NCI-H1694 (cell line): ENCODE data around the gene DRAM2.
"Not testable (repeated sequence)": the region's sequence is repeated elsewhere in the genome, so short reads cannot be mapped to it uniquely, and the experiment has no call there.

Experiments
- DNase-seq: peaks from one replicate; lab custom pipeline; 2025; lab: John Stamatoyannopoulos, UW

DRAM2 gene

DNA sequence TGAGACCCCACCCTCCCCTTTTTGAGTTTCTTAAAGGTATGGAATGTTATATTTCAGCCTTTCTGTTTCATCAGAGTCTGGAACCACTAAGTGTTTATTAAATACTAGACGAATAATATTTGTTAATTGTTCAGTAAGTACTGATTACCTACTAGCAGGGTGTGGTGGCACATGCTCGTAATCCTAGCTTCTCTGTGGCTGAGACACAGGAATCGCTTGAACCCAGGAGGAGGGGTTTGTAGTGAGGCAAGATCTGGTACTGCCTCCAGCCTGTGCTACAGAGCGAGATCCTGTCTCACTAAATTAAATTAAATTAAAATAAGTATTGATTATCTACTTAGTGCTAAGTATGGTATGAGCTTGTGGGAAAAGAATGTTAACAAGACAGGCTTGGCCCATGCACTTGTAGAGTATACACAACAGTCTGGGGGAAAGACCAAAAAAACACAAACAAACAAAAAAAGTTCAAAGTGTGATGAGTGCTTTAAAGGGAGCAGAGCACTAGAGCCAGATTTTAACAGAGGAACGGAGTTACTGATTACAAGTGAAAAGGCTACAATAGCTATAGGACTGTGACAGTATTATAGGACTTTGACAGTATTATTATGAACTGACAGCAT lies 2.6 kb upstream of the DRAM2 start:
- DNase-seq = no peak

GRCh38 chr1:111141245-111142220 lies 1.6 kb upstream of the DRAM2 start:
- no peak for DNase-seq

- no peak for DNase-seq
These were observed 731 bp upstream of the DRAM2 start for GRCh38 chr1:111140680-111140967.

- peak; percentile 75 for DNase-seq
These were observed 453 bp downstream of the DRAM2 start for GRCh38 chr1:111139324-111139955.

GRCh38 chr1:111133866-111134265 lies 6.0 kb downstream of the DRAM2 start:
- DNase-seq = no peak

DNA sequence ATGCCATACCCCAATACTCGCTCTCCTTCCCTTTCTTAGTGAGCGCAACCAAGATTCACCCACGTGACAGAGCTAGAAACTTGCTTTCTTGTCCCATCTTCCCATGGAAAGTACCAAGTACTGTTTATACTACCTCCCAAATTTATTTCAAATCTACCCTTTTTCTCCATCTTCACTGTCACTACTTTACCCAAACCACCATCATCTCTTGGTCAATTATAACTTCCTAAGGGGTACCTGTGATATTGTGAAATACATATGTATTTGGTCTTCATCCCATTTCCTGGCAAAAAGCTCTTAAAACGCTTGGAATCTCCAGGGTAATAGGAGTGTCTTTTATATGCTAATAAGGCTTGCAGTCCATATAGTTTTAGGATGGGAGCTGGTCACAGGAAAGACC lies 8.2 kb downstream of the DRAM2 start:
- DNase-seq = no peak

GRCh38 chr1:111129376-111129775 lies 10.5 kb downstream of the DRAM2 start:
- no peak for DNase-seq

DNA sequence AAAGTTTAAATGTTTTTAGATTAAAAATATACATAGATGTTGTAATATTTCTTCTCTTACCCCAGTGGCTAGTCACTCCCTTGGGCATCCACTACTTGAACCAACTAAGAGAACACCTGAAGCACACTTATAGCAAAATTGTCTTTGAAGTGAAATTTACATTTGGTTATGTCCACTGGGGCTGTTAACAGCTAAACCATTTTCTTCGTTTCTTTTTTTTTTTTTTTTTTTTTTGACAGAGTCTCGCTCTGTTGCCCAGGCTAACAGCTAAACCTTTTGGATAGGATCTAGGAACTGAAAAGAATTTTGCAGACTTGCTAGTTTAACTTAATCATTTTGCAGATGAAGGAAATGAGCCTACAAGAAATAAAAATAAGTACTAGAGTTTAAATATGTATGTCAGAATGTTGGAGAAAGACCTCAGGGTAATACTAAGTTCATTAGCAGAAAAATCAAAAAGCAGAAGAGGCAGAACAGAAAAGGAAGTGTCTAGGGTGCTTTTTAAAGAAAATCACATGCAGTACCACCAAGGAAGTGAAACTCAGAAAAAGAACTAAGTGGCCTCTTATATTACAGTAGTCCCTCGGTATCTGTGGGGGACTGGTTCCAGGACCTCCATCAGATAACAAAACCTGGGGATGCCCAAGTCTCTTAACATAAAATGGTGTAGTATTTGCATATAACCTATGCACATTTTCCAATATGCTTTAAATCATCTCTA lies 11.8 kb downstream of the DRAM2 start:
- no peak for DNase-seq

GRCh38 chr1:111126354-111126753 lies 13.5 kb downstream of the DRAM2 start:
- no peak for DNase-seq

DNA sequence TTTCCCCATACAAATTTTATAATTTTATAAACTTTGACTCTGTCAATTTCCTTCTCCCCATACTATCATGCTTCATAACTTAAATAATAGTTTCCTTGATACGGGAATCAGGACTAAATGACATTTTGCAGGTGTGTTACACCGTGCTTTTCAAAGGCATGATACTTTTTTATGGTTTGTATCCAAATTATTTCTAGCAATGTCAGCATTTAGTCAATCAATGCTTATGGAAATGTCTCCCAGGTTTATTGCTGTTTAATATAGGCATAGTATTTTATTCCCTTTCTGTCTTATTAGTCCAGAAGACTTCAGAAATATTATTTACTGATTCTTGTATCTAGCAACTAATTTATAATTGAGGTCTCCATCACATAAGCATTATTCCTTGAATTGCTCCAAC lies 23.4 kb downstream of the DRAM2 start:
- DNase-seq = no peak

DNA sequence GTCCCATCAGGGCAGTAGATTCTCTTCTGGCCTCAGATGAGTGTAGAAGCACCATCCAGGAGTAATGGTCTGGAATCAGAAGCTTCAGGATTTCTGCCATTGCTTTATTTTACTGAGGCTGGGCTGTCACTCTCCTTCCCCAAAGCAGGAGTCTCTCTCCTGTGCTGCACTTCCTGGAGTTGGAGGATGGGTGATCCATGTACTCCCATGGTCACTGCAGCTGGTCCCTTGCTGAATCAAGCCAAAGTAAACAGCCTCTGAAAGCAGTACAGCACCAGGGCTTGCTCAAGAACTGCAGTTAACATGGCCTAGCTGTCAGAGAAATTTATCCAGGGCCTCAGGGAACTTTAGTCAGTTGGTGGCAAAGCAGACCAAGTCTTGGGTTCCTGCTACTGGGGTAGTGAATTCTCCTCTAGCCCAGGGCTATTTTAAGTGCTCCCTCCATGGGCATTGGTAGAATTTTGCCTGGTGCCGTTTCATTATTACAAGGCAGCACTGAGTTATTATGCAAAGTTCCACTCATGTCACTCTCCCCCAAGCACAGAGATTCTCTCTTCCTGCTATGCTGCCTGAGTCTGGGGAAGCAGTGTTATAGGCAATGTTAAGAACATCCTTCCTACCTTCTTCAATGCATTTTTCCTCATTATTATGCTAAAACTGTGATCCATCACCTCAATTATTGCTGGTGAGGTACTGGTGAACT lies 29.5 kb downstream of the DRAM2 start:
- no peak for DNase-seq

- DNase-seq = no peak
These were observed 34.9 kb downstream of the DRAM2 start for GRCh38 chr1:111104981-111105380.

DNA sequence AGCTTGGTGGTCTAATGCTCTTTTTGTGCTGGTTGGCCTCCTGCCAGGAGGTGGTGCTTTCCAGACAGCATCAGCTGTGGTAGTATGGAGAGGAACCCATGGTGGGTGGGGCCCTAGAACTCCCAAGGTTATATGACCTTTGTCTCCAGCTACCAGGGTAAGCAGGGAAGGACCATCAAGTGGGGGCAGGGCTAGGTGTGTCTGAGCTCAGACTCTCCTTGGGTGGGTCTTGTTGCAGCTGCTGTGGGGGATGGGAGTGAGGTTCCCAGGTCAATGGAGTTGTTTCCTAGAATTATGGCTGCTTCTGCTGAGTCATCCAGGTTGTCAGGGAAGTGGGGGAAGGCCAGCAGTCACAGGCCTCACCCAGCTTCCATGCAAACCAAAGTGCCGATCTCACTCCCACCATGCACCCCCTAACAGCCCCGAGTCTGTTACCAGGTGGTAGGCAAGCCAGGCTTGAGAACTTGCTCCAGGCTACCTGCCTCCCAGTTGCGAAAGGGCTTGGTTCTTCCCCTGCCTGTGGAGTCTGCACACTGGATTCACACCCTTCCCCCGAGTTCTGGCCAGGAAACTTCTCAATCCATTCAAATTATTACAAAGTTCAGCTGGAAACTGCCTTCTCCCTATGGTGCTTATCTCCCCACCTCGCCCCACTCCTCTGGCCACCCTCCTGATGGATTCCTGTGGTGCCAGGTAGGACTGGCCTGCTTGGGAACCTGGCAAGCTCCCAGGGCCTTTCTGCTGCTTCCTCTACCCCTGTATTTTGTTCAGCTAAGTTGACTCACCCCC lies 37.8 kb downstream of the DRAM2 start:
- no peak for DNase-seq

- no peak for DNase-seq
These were observed 40.6 kb downstream of the DRAM2 start for GRCh38 chr1:111099289-111099688.

DNA sequence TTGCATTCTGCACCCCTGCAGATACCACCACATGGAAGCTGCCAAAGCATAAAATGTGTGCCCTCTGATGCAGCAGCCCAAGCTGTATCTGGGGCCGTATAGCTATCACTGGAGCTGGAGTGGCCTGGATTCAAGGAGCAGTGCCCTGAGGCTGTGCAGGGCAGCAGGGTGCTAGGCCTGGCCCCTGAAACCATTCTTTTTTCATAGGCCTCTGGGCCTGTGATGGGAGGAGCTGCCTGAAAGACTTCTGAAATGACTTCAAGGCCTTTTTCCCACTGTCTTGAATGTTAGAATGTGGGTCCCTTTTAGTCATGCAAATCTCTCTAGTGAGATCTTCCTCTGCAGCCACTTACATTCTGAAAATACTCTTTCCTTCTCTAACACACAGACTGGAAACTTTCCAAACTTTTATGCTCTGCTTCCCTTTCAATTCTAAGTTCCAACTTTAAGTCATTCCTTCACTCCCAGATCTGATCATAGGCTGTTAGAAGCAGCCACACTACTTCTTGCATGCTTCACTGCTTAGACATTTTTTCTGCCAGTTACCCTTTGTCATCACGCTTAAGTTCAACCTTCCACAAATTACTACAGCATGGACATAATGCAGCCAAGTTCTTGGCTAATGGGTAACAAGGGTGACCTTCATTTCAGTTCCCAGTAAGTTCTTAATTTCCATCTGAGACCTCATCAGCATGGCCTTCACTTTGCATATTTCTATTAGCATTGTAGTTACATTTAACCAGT lies 42.4 kb downstream of the DRAM2 start:
- no peak for DNase-seq

DNA sequence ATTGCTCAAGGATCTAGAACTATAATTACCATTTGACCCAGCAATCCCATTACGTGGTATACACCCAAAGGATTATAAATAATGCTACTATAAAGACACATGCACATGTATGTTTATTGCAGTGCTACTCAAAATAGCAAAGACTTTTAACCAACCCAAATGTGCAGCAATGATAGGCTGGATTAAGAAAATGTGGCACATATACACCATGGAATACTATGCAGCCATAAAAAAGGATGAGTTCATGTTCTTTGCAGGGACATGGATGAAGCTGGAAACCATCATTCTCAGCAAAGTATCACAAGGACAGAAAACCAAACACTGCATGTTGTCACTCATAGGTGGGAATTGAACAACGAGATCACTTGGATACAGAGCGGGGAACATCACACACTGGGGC lies 44.5 kb downstream of the DRAM2 start:
- not testable (repeated sequence) for DNase-seq

- no peak for DNase-seq
These were observed 50.3 kb downstream of the DRAM2 start for GRCh38 chr1:111089638-111090037.

DNA sequence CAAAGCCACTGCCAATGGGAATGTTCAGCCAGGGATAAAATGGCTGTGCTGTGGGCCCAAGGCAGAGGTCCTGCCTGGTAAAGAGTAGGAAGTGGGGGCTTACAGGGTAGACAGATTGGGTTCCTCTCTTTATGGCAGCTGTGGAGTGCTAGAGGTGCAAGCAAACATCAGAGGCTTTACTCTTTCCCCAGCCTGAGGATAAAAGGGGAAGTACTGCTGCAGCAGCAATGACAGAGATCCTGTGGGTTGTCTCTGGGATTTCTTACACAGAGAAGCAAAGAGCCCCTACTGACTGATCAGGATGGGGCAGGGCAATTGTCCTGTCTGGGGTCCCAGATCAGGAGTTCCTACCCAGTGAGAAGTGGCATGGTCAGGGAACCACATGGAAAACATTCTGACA lies 54.2 kb downstream of the DRAM2 start:
- DNase-seq = no peak

- DNase-seq = no peak
These were observed 54.9 kb downstream of the DRAM2 start for GRCh38 chr1:111084999-111085398.
